GM21576 (cell line): ENCODE results near the gene ENTPD5.
A peak's percentile ranks its signal among the peaks of the same experiment; 100 is the strongest.

Experiments
- ATAC-seq: cut with Tn5 transposase; IDR thresholded peaks from one replicate; pipeline ENCODE4 v1.9.1; 2021; ENCODE audit warnings: mild to moderate bottlenecking, moderate library complexity; ENCODE audit not compliant: unreplicated experiment

Gene ENTPD5, protein sequence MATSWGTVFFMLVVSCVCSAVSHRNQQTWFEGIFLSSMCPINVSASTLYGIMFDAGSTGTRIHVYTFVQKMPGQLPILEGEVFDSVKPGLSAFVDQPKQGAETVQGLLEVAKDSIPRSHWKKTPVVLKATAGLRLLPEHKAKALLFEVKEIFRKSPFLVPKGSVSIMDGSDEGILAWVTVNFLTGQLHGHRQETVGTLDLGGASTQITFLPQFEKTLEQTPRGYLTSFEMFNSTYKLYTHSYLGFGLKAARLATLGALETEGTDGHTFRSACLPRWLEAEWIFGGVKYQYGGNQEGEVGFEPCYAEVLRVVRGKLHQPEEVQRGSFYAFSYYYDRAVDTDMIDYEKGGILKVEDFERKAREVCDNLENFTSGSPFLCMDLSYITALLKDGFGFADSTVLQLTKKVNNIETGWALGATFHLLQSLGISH

DNA sequence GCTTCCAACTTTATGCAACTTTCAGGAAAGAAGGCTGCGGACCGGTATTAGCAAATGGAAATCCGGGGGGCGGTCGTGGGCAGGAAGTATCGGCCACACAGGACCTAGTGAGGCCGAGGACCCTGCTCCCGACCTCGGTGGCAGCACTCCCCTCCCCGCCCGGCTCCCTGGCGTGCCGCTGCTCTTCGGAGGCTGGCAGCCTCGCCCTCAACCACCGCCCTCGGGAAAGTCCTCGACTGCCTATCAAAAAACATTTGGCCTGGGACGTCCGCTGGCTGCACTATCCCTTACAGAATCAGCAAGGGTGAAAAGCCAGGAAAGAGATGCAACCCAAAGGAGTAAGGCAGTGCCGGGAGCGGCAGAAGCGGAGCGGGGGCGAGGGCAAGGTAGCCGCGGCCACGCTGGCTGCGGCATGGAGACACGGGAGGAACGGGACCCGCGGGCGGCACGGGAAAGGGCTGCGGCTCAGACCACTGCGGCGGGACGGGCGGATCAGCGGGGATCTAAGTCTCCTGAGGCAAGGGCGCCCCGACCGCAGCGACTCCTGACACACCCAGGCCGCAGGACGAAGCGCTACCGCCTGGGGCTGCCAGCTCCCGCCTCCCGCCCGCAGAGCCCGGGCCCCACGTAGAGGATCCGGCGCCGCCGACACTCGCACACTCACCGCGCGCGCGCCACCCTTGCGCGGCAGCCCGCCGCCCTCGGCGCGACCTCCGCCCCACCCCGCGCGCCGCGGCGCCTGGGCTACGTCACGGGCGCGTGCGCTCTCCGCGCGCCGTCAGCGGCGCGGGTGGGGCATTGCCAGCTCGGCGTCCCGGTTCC, at the start of gene ENTPD5, which contains the start of gene BBOF1:
Gene ENTPD5, minus strand, starts transcription at position 703 of the 822 bp plus-strand sequence. CDS start 31,186 bp downstream, outside the sequence.
Gene BBOF1, plus strand, starts transcription at position 764 of the 822 bp plus-strand sequence. CDS start 130 bp downstream, outside the sequence.
- ATAC-seq, result peak; percentile 83

DNA sequence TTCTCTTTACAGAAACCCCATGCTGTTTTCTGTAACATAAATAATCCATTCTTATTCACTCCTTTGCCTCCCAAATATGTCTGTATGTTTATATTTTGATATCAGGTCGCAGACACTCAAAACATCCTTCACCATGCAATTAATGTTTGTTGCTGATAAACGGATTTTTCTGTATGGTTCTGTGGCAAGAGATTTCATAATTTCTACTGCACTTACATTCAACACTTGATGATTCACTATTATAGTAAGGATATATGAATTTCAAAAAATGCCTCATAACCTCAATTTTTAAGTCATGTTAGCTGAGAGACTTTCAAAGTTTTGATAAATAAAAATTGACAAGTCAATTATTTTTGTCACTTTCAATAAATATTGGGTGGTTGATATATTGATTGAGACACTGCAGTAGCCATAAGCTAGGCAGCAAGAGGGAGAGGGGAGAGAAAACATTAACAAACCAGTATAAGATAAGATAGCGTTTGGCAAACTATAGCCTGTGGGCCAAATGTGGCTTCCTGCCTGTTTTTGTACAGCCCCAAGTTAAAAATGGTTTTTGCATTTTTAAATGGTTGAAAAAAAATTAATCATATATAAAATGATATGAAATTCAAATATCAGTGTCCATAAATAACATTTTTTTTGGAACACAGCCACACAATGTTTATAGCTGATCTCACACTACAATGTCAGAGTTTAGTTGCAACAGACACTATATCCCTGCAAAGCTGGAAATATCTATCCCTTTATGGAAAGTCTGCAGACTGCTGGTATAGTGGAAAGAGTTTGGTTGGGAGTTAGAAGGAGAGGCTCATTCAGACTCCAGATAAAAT, 46.9 kb upstream of the ENTPD5 start:
- no peak for ATAC-seq

GRCh38 chr14:74064883-74065282, 45.8 kb upstream of the ENTPD5 start:
- no peak for ATAC-seq

DNA sequence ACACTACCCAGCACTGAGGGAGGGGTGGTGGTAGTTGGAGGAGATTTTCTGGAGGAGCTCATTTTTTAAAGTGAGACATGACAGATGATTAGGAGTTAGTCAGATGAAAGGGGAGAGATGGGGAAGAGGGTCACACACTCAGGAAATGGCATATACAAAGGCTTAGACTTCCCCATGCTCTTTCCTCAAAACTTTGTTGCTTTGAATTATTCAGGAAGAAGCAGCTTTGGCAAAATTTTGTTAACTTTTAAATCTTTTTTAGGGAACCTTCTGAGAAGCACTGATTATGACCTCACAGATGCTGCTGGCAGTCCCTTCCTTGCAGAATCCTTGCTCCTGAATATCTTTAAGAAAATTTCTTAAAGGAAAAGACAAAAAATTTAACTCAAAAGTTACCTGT, 45.3 kb upstream of the ENTPD5 start:
- no peak for ATAC-seq

DNA sequence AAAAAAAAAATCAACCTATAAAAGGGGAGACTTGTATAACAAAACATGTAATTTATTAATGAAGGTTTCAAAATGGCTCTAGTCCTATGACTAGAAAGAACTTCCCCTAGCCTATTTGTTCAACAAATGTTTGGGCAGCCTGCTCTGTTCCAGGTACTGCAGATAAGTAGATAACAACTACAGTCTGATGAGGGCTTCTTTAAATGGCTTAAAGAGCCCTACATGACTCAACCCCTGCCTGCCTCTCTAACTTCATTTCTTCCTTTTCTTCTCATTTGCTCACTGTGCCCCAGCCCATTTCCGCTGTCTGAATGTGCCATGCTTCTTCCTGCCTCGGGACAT, 43.7 kb upstream of the ENTPD5 start:
- ATAC-seq, result no peak

DNA sequence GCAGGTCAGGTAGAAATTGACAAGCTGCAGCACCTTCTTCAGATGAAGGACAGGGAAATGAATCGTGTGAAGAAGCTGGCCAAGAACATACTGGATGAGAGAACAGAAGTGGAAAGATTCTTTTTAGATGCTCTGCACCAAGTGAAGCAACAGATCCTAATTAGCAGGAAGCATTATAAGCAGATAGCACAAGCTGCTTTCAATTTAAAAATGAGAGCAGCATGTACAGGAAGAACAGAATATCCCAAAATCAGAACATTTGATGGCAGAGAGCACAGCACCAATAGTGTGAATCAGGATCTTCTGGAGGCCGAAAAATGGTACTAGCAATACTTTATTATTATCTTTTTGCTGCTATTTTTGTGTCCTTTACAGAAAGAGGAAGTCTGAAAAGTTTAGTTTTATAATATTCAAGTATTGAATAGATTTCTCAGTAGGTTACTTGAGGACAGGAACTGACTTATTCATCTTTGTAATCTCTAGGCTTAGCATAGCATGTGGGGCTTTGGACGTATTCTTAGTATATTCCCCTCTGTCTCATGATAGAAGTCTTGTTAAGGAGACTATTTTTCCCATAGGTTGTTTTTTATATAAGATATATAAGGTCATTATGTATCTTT, 30.9 kb upstream of the ENTPD5 start:
- ATAC-seq, result no peak

- no peak for ATAC-seq
Observed at GRCh38 chr14:74048281-74048680, 29.2 kb upstream of the ENTPD5 start.

DNA sequence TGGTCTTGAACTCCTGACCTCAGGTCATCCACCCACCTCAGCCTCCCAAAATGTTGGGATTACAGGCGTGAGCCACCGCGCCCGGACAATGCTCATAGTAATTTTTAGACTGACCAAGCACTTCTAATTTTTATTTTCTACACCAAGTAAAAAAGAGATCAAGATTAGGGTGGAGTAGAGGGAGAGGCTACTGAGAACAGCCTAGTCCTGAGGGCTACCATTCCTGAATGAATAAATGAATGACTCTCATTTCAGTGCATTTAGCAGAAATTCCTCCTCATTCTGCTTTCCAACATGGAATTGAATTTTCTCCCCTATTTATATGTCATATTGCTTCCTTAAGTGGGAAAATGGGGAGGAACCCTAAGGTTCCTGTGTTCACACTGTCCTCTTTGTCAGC, 26.4 kb upstream of the ENTPD5 start:
- ATAC-seq, result no peak

- no peak for ATAC-seq
Observed at GRCh38 chr14:74042296-74042695, 23.2 kb upstream of the ENTPD5 start.

DNA sequence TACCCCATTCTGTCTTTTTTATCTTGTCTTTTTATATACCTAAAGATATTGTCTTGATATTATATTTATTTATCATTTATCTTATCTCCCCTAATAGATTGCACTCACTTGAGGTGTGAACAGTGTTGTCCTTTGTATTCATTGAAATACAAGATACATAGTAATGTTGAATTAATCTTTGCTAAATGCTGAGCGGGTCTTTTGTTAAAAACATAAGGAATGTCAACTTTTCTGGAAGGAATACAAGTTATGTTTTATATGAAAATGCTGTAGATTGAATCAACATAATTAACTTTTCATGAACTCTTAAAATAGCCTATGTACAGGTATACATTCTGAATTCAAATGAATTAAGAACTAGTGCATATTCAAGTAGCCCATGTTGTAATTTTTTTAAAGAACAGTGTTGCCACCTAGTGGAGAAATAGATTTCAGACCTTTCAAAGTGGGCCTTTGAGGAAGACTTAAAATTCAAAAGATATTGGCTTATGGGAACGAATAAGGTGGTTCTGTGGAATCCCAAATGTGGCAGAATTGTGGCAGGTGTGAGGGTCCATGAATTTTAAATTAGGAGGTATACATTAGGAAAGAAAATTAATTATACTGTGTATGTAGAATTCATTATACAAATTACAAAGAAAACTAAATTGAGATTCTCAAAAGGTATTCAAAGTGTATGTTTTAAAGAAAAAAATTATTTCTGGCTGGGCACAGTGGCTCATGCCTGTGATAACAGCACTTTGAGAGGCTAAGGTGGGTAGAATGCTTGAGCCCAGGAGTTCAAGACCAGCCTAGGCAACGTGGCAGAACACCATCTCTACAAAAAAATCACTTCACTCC, 19.2 kb upstream of the ENTPD5 start:
- ATAC-seq, result no peak

- no peak for ATAC-seq
Observed at GRCh38 chr14:74035556-74035955, 16.5 kb upstream of the ENTPD5 start.

DNA sequence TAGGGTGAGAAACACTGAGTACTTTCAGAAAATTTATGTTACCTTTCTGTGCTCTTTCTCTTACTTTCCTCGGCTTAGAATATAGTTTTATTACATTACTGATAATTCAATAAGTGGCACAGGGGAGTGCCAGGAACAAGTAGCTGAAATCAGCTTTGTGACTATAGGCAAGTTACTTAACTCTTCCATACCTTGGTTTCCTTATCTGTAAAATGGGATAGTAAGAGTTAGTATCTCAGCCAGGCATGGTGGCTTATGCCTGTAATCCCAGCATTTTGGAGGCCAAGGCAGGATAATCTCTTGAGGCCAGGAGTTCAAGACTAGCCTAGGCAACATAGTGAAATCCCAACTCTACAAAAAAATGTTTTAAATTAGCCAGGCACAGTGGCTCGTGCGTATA, 15.5 kb upstream of the ENTPD5 start:
- no peak for ATAC-seq

DNA sequence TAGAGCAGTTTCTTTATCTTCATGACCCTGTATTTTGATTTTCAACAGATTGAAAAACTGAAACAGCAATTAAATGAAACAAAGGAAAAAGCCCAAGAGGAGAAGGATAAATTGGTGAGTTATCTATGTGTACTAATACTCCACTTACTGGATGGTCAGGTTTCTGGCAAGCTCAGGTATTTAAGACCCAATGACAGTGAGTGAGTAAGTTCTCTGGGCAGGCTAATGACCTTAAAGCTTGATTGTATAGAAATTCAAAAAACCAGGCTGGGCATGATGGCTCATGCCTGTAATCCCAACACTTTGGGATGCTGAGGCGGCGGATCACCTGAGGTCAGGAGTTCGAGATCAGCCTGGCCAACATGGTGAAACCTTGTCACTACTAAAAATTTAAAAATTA, 10.0 kb upstream of the ENTPD5 start:
- ATAC-seq, result no peak

DNA sequence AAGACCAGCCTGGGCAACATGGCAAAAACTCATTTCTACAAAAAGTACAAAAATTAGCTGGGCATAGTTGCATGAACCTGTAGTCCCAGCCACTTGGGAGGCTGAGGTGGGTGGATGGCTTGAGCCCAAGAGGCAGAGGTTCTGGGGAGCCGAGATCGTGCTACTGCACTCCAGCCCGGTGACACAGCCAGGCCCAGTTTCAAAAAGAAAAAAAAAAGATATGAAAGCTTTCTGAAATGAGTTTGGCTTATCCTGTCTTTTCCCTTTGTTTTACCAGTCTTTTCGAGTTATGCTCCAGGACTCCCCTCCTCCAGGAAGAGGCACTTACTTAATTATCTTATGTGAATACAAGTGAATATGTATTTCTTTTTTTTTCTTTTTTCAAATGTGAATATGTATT, 3.3 kb upstream of the ENTPD5 start:
- no peak for ATAC-seq

GRCh38 chr14:74019408-74020137, 485 bp upstream of the ENTPD5 start:
- no peak for ATAC-seq

DNA sequence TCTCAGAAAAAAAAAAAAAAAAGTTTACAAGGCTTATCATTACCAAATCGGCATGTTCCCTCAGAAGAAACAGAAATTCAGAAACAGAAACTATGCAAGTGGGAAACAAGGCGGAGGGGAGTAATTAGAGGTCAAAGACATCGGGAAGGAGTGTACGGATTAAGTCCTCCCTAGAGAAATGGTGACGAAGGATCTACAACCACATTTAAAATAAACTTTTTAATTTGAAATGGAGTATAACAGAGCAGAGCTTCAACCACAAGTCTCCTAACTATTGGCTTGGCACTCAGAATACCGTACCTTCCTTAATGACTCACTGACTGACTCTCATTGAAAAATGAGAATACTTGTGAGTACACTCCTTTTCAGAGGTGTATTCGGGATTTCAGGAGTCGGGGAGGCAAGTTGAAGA, 908 bp downstream of the ENTPD5 start:
- peak; percentile 11 for ATAC-seq

- no peak for ATAC-seq
Observed at GRCh38 chr14:74015963-74016362, 3.1 kb downstream of the ENTPD5 start.

DNA sequence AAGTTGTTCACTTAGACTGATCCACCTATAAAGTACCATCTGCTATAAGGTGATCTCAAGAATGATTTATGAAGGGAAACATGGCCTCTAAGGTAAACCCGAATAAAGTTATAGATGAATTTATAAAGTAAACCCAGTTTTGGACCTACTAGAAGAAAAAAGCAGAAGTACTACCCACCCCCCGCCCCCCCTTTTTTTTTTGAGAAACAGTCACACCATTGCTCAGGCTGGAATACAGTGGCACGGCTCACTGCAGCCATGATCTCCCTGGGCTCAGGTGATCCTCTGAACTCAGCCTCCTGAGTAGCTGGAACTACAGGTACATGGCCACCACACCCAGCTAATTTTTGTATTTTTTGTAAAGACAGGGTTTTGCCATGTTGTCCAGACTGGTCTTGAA, 3.9 kb downstream of the ENTPD5 start:
- no peak for ATAC-seq

DNA sequence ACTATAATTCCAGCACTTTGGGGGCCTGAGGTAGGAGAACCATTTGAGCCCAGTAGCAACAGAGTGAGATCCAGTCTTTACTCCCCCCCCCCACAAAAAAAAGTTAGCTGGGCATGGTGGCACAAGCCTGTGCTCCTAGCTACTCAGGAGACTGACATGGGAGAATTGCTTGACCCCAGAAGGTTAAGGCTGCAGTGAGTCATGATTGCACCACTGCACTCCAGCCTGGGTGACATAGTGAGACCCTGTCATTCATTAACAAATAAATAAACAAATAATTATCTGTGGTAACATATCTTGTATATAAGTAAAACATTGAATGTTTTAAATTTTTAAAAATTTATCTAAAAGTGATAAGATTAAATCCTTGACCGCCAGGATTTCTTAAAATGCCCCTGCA, 4.8 kb downstream of the ENTPD5 start:
- no peak for ATAC-seq
